Activated B cell treated with CpG ODN at 0.5 μM for 24 hours (primary cell): ENCODE results near the gene UMODL1. TPM values are rescaled to one million over a fixed set of nuclear protein-coding genes. Genes with fewer than 3 reads are reported as not detected.
"Not testable (repeated sequence)": the region's sequence is repeated elsewhere in the genome, so short reads cannot be mapped to it uniquely, and the experiment has no call there.

ENCODE experiments used
- ATAC-seq: fragments of 200-7000 bp; cut with Tn5 transposase; one replicate; pipeline ENCODE4 v1.10.0; 2021; ENCODE audit warnings: low read depth, mild to moderate bottlenecking, moderate library complexity
- CTCF ChIA-PET: fragments of 350-600 bp; sonication (Branson Sonifier 250); formaldehyde crosslinking; loops from one replicate; lab custom pipeline; 2021; ENCODE audit warnings: antibody characterized with exemption; lab: Charles Lee
- POLR2A ChIA-PET: fragments of 350-600 bp; sonication (Branson Sonifier 250); formaldehyde crosslinking; loops from one replicate; lab custom pipeline; 2021; ENCODE audit warnings: antibody characterized with exemption; lab: Charles Lee
- DNase-seq: peaks from one replicate; pipeline ENCODE4 v3.0.0; 2022
- H3K27ac Mint-ChIP-seq: one replicate; pipeline ENCODE4 v1.8.0; 2020; ENCODE audit warnings: mixed read lengths
- H3K27me3 Mint-ChIP-seq: one replicate; pipeline ENCODE4 v1.8.0; 2021; ENCODE audit warnings: mixed read lengths
- H3K36me3 Mint-ChIP-seq: one replicate; pipeline ENCODE4 v1.8.0; 2021; ENCODE audit warnings: low read depth, mixed read lengths
- H3K4me1 Mint-ChIP-seq: one replicate; pipeline ENCODE4 v1.8.0; 2021; ENCODE audit warnings: mixed read lengths
- H3K4me3 Mint-ChIP-seq: one replicate; pipeline ENCODE4 v1.8.0; 2020; ENCODE audit warnings: mild to moderate bottlenecking, mixed read lengths
- H3K9me3 Mint-ChIP-seq: one replicate; pipeline ENCODE4 v1.8.0; 2020; ENCODE audit warnings: mixed read lengths
- CTCF ChIP-seq: fragments of 200-600 bp; IDR thresholded peaks from one replicate; pipeline ENCODE4 v1.8.0; 2022; ENCODE audit warnings: antibody characterized with exemption, mild to moderate bottlenecking
- intact Hi-C: fragments of 100-400 bp; cut with micrococcal nuclease; formaldehyde crosslinking; loops from one replicate; pipeline ENCODE4 v1.15.1; 2024
- total RNA-seq: library from RNA; stranded (reverse); gene quantifications from 2 replicates; pipeline ENCODE4 v1.2.3, GENCODE V29; 2022

Gene UMODL1
- total RNA-seq, 1 donor from 2014 or later = 0.04 TPM

- ATAC-seq (no peak), DNase-seq (no peak)
- Mint-ChIP-seq H3K36me3 (no peaks in the 10 kb centered on the region), H3K27ac (no peak overlapping the region), H3K9me3 (no peaks in the 10 kb centered on the region), H3K27me3 (no peaks in the 10 kb centered on the region), H3K4me3 (no peak overlapping the region), H3K4me1 (peaks cover 3% of the 10 kb centered on the region)
- intact Hi-C loops = no loop called here
- no peak for TF ChIP-seq CTCF
- ChIA-PET CTCF (no interaction called here), POLR2A (no interaction called here)
Measured at GRCh38 chr21:42175110-42175710, 104.1 kb downstream of the UMODL1 start.

- no peak for TF ChIP-seq CTCF
- Mint-ChIP-seq H3K4me3 (no peak overlapping the region), H3K9me3 (no peaks in the 10 kb centered on the region), H3K27ac (no peak overlapping the region), H3K4me1 (peaks cover 3% of the 10 kb centered on the region), H3K27me3 (no peaks in the 10 kb centered on the region), H3K36me3 (no peaks in the 10 kb centered on the region)
- intact Hi-C loops = no loop called here
- ChIA-PET POLR2A (interaction anchor here (0.7 kb wide), 1 partner anchor 50 kb away, joined by 3 read pairs; no protein-coding TSS in a partner anchor), CTCF (interaction anchor here (1.6 kb wide), 1 partner anchor 31 kb away, joined by 4 read pairs; no protein-coding TSS in a partner anchor)
- DNase-seq (no peak), ATAC-seq (no peak)
Measured at GRCh38 chr21:42176859-42177258, 105.7 kb downstream of the UMODL1 start.

- Mint-ChIP-seq H3K27ac (no peak overlapping the region), H3K4me1 (no peaks in the 10 kb centered on the region), H3K9me3 (no peaks in the 10 kb centered on the region), H3K4me3 (no peak overlapping the region), H3K36me3 (no peaks in the 10 kb centered on the region), H3K27me3 (no peaks in the 10 kb centered on the region)
- no peak for DNase-seq
- TF ChIP-seq CTCF = no peak
- ChIA-PET POLR2A (interaction anchor here (0.6 kb wide), 1 partner anchor 171 kb away, joined by 3 read pairs; no protein-coding TSS in a partner anchor), CTCF (interaction anchor here (1.2 kb wide), 1 partner anchor 79 kb away, joined by 3 read pairs; no protein-coding TSS in a partner anchor)
- ATAC-seq = no peak
- intact Hi-C loops = no loop called here
Measured at GRCh38 chr21:42179316-42179715, 108.2 kb downstream of the UMODL1 start.

GRCh38 chr21:42180001-42180400 lies 108.9 kb downstream of the UMODL1 start:
- ATAC-seq, intact Hi-C loops, H3K4me3 Mint-ChIP-seq, H3K9me3 Mint-ChIP-seq, H3K36me3 Mint-ChIP-seq, POLR2A ChIA-PET, H3K4me1 Mint-ChIP-seq, DNase-seq, H3K27ac Mint-ChIP-seq, H3K27me3 Mint-ChIP-seq: not testable (repeated sequence)
- CTCF ChIA-PET = interaction anchor here (1.2 kb wide), 1 partner anchor 79 kb away, joined by 3 read pairs; no protein-coding TSS in a partner anchor

- POLR2A ChIA-PET = no interaction called here
- ATAC-seq (no peak), DNase-seq (no peak)
- H3K4me1 Mint-ChIP-seq = peaks cover 17% of the 10 kb centered on the region
- no peak overlapping the region for H3K4me3 Mint-ChIP-seq
- H3K27ac Mint-ChIP-seq = no peak overlapping the region
- H3K36me3 Mint-ChIP-seq = no peaks in the 10 kb centered on the region
- intact Hi-C loops = no loop called here
- CTCF ChIA-PET = no interaction called here
- H3K9me3 Mint-ChIP-seq = no peaks in the 10 kb centered on the region
- TF ChIP-seq CTCF = no peak
- no peaks in the 10 kb centered on the region for H3K27me3 Mint-ChIP-seq
Measured at GRCh38 chr21:42182713-42183371, 111.7 kb downstream of the UMODL1 start.
